HEK293 (cell line): ENCODE results near the gene KBTBD4.
A peak's percentile ranks its signal among the peaks of the same experiment; 100 is the strongest.

Experiments
- MYNN ChIP-seq: fragments of 450-650 bp; formaldehyde crosslinking; IDR thresholded peaks from 2 replicates; pipeline ENCODE4 v1.5.1; 2016; ENCODE audit warnings: missing biosample characterization, missing genetic modification characterization, borderline replicate concordance
- ZEB2 ChIP-seq: fragments of 450-650 bp; formaldehyde crosslinking; IDR thresholded peaks from 2 replicates; pipeline ENCODE4 v1.5.1; 2016; ENCODE audit warnings: missing biosample characterization, missing genetic modification characterization
- ZNF626 ChIP-seq: fragments of 450-650 bp; sonication (Bioruptor Pico); formaldehyde crosslinking; IDR thresholded peaks from 2 replicates; pipeline ENCODE4 v1.5.1; 2018; ENCODE audit warnings: missing biosample characterization, missing genetic modification characterization, inconsistent platforms
- ZNF768 ChIP-seq: fragments of 450-650 bp; formaldehyde crosslinking; IDR thresholded peaks from 2 replicates; pipeline ENCODE4 v1.5.1; 2018; ENCODE audit warnings: missing biosample characterization, mild to moderate bottlenecking, missing genetic modification characterization

Gene KBTBD4

GRCh38 chr11:47523490-47524225 lies 55.1 kb downstream of the KBTBD4 start (continued):
- TF ChIP-seq MYNN (tag by site-specific recombination) (no peak), ZEB2 (tag by site-specific recombination) (peak; percentile 20; the same call in 1 of the 2 replicates), ZNF768 (tag by site-specific recombination) (no peak), ZNF626 (tag by site-specific recombination) (no peak)
- TF ChIP-seq, all 188 proteins: peak for 13
